K562 (cell line): ENCODE measurements around the gene PLEKHO2. TPM values are rescaled to one million over a fixed set of nuclear protein-coding genes. Genes with fewer than 3 reads are reported as not detected.

Experiments
- FOSL1 ChIP-seq: fragments of 200-800 bp; sonication (Bioruptor generic); conservative IDR thresholded peaks from 2 replicates; pipeline ENCODE4 v1.6.1; 2016; ENCODE audit warnings: missing genetic modification characterization, missing compliant biosample characterization
- KDM1A ChIP-seq, 2 experiments: fragments of 450-650 bp; IDR thresholded peaks; 2 replicates each; pipeline ENCODE4 v1.6.1; 2016; ENCODE audit warnings: mild to moderate bottlenecking in 2 of 2
- LCOR ChIP-seq: sonication (generic); formaldehyde crosslinking; IDR thresholded peaks from 2 replicates; pipeline ENCODE4 v1.8.0; 2022; ENCODE audit warnings: mild to moderate bottlenecking, missing genetic modification reagents
- PHF20 ChIP-seq: fragments of 450-650 bp; IDR thresholded peaks from 2 replicates; pipeline ENCODE4 v1.6.1; 2018; ENCODE audit not compliant: partially characterized antibody
- RCOR1 ChIP-seq, 2 experiments: IDR thresholded peaks; 2 replicates each; pipeline ENCODE4 v1.6.1; 2012; ENCODE audit warnings: low read depth in 2 of 2, low read length in 2 of 2, borderline replicate concordance in 1 of 2, improper control_type of control experiment in 1 of 2
- TAL1 ChIP-seq: fragments of 450-650 bp; IDR thresholded peaks from 2 replicates; pipeline ENCODE4 v1.6.1; 2016; ENCODE audit warnings: mild to moderate bottlenecking
- ZNF143 ChIP-seq: sonication (generic); formaldehyde crosslinking; IDR thresholded peaks from 2 replicates; pipeline ENCODE4 v1.9.0; 2022; ENCODE audit warnings: mild to moderate bottlenecking, missing genetic modification reagents
- ZNF75A ChIP-seq: fragments of 450-650 bp; formaldehyde crosslinking; IDR thresholded peaks from 2 replicates; pipeline ENCODE4 v1.4.0; 2020; ENCODE audit warnings: mild to moderate bottlenecking
- polyA plus RNA-seq, 8 experiments: library from polyadenylated mRNA; depleted of rRNA in 4 of 8; stranded (reverse) in 5 of 8; unstranded in 3 of 8; fragments of >200 nt; fragmentation: Nextera tagmentation in 2 of 8; fragmentation: Illumina TruSeq in 1 of 8; extraction: Ambion mirVana in 2 of 8; extraction: Trizol in 1 of 8; gene quantifications; 2 replicates each; pipeline versions ENCODE4 v1.2.1 to v1.2.3, GENCODE V29; 2011 to 2014; ENCODE audit warnings: inconsistent platforms in 1 of 8, missing spikeins in 1 of 8
- total RNA-seq, 7 experiments: library from RNA; depleted of rRNA in 6 of 7; stranded (reverse); fragments of >200 nt in 6 of 7; fragmentation: Illumina TruSeq in 2 of 7; extraction: Trizol in 2 of 7; gene quantifications; 2 replicates each; pipeline versions ENCODE4 v1.2.1 to v1.2.3, GENCODE V29; 2011 to 2021; ENCODE audit warnings: low replicate concordance in 1 of 7
- TF ChIP-seq, protein P1 (sequence below): fragments of 200-400 bp; formaldehyde crosslinking; IDR thresholded peaks from 2 replicates; pipeline ENCODE4 v1.6.1; 2017; ENCODE audit warnings: mild to moderate bottlenecking, low read depth, low read length, moderate library complexity
- TF ChIP-seq, protein P2 (sequence below), 2 experiments: IDR thresholded peaks in 1 of 2; conservative IDR thresholded peaks in 1 of 2; 2 replicates each; pipeline ENCODE4 v1.6.1; 2016; ENCODE audit warnings: low read depth in 2 of 2, mild to moderate bottlenecking in 1 of 2, missing compliant biosample characterization in 1 of 2, missing genetic modification characterization in 1 of 2, moderate library complexity in 1 of 2

Gene PLEKHO2
- total and polyA plus RNA-seq, 9 of the 15 experiments (the other 6 are each of a cell fraction or from before 2014, with no cell fraction given), result 0.24 to 8.8 (median 5.5) TPM

DNA sequence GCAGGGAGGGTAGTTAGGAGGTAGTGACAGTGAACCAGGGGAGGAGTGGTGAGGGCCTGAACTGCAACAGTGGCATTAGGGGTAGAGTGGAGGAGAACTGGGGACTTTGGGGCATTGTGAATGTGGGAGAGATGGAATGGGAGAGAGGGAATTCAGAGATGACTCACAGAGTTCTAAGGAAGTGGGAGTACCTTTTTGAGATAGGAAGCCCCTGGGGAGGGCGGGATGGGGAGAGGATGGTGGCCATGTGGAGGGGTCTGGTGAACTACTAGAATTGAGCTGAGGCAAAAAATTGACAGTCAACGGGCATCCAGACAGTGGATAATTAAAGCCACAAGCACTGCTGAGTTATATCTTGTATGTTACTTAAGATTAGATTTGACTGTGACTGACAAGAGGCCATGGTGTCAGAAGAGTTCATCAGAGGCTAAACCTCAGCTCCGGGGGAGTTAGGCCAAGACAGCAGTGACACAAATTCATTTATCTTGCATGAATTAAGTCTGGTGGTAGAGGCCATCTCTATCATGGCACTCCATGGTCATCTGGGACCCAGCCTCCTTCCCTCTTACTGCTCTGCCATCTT, 34.0 kb downstream of the PLEKHO2 start (continued):
- TF ChIP-seq, protein P1, sequence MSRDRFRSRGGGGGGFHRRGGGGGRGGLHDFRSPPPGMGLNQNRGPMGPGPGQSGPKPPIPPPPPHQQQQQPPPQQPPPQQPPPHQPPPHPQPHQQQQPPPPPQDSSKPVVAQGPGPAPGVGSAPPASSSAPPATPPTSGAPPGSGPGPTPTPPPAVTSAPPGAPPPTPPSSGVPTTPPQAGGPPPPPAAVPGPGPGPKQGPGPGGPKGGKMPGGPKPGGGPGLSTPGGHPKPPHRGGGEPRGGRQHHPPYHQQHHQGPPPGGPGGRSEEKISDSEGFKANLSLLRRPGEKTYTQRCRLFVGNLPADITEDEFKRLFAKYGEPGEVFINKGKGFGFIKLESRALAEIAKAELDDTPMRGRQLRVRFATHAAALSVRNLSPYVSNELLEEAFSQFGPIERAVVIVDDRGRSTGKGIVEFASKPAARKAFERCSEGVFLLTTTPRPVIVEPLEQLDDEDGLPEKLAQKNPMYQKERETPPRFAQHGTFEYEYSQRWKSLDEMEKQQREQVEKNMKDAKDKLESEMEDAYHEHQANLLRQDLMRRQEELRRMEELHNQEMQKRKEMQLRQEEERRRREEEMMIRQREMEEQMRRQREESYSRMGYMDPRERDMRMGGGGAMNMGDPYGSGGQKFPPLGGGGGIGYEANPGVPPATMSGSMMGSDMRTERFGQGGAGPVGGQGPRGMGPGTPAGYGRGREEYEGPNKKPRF, result no peak
- TF ChIP-seq KDM1A (IDR thresholded peaks at IDR 0.05) (peak in 1 of 2 experiments; percentile 34; a peak in 1 of 4 replicates), FOSL1 (tag) (peak; percentile 28; the same call in 1 of the 2 replicates), TAL1 (no peak), ZNF75A (no peak), PHF20 (no peak), LCOR (CRISPR knock-in tag) (no peak), ZNF143 (CRISPR knock-in tag) (no peak), RCOR1 (IDR thresholded peaks at IDR 0.05; ENCODE audit: borderline replicate concordance in 1 of 2, low read depth in 2 of 2, low read length in 2 of 2) (peak in 1 of 2 experiments; percentile 66; a peak in 1 of 4 replicates)
- TF ChIP-seq, protein P2, sequence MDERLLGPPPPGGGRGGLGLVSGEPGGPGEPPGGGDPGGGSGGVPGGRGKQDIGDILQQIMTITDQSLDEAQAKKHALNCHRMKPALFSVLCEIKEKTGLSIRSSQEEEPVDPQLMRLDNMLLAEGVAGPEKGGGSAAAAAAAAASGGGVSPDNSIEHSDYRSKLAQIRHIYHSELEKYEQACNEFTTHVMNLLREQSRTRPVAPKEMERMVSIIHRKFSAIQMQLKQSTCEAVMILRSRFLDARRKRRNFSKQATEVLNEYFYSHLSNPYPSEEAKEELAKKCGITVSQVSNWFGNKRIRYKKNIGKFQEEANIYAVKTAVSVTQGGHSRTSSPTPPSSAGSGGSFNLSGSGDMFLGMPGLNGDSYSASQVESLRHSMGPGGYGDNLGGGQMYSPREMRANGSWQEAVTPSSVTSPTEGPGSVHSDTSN (CRISPR knock-in tag; IDR thresholded peaks at IDR 0.05; ENCODE audit: low read depth), result no peak
- TF ChIP-seq, protein P2 (tag; conservative IDR thresholded peaks at IDR 0.05; ENCODE audit: low read depth), result peak; percentile 38; the same call in 1 of the 2 replicates
- TF ChIP-seq, all 486 proteins: peak for 8
